ENCODE data around the gene RIPPLY2. TPM values are rescaled to one million over a fixed set of nuclear protein-coding genes. Genes with fewer than 3 reads are reported as not detected.
"Not testable (repeated sequence)": the region's sequence is repeated elsewhere in the genome, so short reads cannot be mapped to it uniquely, and the experiment has no call there.

Gene RIPPLY2
- not detected for total RNA-seq

GRCh38 chr6:83853178-83854000 lies at the start of gene RIPPLY2:
RIPPLY2 (plus strand) TSS chr6:83853360; CDS start chr6:83853417, 57 bp downstream.
- WGBS: 2% methylated on average over 36 of the region's 81 CpGs
- H3K27ac ChIP-seq: no peak within 1 kb of the TSS
- no peak for TF ChIP-seq POLR2AphosphoS5 (IDR thresholded peaks at IDR 0.05)
- no peak for TF ChIP-seq POLR2A (IDR thresholded peaks at IDR 0.05)
- no peak for TF ChIP-seq CTCF (IDR thresholded peaks at IDR 0.05)
- no peak for TF ChIP-seq EP300 (IDR thresholded peaks at IDR 0.05)
- H3K36me3 ChIP-seq: no peaks in the 10 kb centered on the region
- DNase-seq (ENCODE audit: low spot score in 2 of 2): peak in 1 of 2 donors; percentile 77
- H3K4me3 ChIP-seq: peak within 1 kb of the TSS; percentile 50
- peaks cover 18% of the 10 kb centered on the region for H3K4me1 ChIP-seq
- no peaks in the 10 kb centered on the region for H3K9me3 ChIP-seq
- peaks cover 51% of the 10 kb centered on the region for H3K27me3 ChIP-seq

GRCh38 chr6:83803492-83803891 lies 49.7 kb upstream of the RIPPLY2 start:
- not testable (repeated sequence) for H3K4me1 ChIP-seq; H3K4me3 ChIP-seq; H3K27ac ChIP-seq; DNase-seq (ENCODE audit: low spot score in 2 of 2); H3K9me3 ChIP-seq; H3K27me3 ChIP-seq; H3K36me3 ChIP-seq
- WGBS: 96% methylated on average over 17 of the region's 21 CpGs

GRCh38 chr6:83804886-83805285 lies 48.3 kb upstream of the RIPPLY2 start:
- no peak for DNase-seq (ENCODE audit: low spot score in 2 of 2)
- TF ChIP-seq CTCF (IDR thresholded peaks at IDR 0.05): no peak
- Histone ChIP-seq H3K27me3 (no peaks in the 10 kb centered on the region), H3K36me3 (no peaks in the 10 kb centered on the region), H3K9me3 (no peaks in the 10 kb centered on the region), H3K4me3 (no peak overlapping the region), H3K4me1 (no peaks in the 10 kb centered on the region), H3K27ac (no peak overlapping the region)

GRCh38 chr6:83808005-83808404 lies 45.2 kb upstream of the RIPPLY2 start:
- H3K27me3 ChIP-seq: no peaks in the 10 kb centered on the region
- H3K9me3 ChIP-seq: no peaks in the 10 kb centered on the region
- no peaks in the 10 kb centered on the region for H3K4me1 ChIP-seq
- H3K4me3 ChIP-seq: no peak overlapping the region
- no peak for DNase-seq (ENCODE audit: low spot score in 2 of 2)
- no peak overlapping the region for H3K27ac ChIP-seq
- H3K36me3 ChIP-seq: no peaks in the 10 kb centered on the region
- TF ChIP-seq CTCF (IDR thresholded peaks at IDR 0.05) (no peak), POLR2AphosphoS5 (IDR thresholded peaks at IDR 0.05) (no peak), EP300 (IDR thresholded peaks at IDR 0.05) (no peak), POLR2A (IDR thresholded peaks at IDR 0.05) (no peak)

- H3K9me3 ChIP-seq: no peaks in the 10 kb centered on the region
- H3K27me3 ChIP-seq: no peaks in the 10 kb centered on the region
- no peaks in the 10 kb centered on the region for H3K4me1 ChIP-seq
- no peaks in the 10 kb centered on the region for H3K36me3 ChIP-seq
- 60% methylated on average over 3 of the region's 3 CpGs for WGBS
- no peak overlapping the region for H3K4me3 ChIP-seq
- H3K27ac ChIP-seq: no peak overlapping the region
- no peak for TF ChIP-seq POLR2A (IDR thresholded peaks at IDR 0.05)
- no peak for TF ChIP-seq CTCF (IDR thresholded peaks at IDR 0.05)
- no peak for DNase-seq (ENCODE audit: low spot score in 2 of 2)
Measured at GRCh38 chr6:83808926-83809325, 44.2 kb upstream of the RIPPLY2 start.

- no peaks in the 10 kb centered on the region for H3K9me3 ChIP-seq
- no peaks in the 10 kb centered on the region for H3K36me3 ChIP-seq
- no peak overlapping the region for H3K4me3 ChIP-seq
- no peaks in the 10 kb centered on the region for H3K27me3 ChIP-seq
- no peak overlapping the region for H3K27ac ChIP-seq
- no peak for TF ChIP-seq EP300 (IDR thresholded peaks at IDR 0.05)
- TF ChIP-seq CTCF (IDR thresholded peaks at IDR 0.05): no peak
- no peak for TF ChIP-seq POLR2A (IDR thresholded peaks at IDR 0.05)
- no peak for TF ChIP-seq POLR2AphosphoS5 (IDR thresholded peaks at IDR 0.05)
- DNase-seq (ENCODE audit: low spot score in 2 of 2): no peak
- no peaks in the 10 kb centered on the region for H3K4me1 ChIP-seq
Measured at GRCh38 chr6:83812595-83812994, 40.6 kb upstream of the RIPPLY2 start.
